Measurements from ENCODE around the gene TNIK.

- TF ChIP-seq, protein P1, sequence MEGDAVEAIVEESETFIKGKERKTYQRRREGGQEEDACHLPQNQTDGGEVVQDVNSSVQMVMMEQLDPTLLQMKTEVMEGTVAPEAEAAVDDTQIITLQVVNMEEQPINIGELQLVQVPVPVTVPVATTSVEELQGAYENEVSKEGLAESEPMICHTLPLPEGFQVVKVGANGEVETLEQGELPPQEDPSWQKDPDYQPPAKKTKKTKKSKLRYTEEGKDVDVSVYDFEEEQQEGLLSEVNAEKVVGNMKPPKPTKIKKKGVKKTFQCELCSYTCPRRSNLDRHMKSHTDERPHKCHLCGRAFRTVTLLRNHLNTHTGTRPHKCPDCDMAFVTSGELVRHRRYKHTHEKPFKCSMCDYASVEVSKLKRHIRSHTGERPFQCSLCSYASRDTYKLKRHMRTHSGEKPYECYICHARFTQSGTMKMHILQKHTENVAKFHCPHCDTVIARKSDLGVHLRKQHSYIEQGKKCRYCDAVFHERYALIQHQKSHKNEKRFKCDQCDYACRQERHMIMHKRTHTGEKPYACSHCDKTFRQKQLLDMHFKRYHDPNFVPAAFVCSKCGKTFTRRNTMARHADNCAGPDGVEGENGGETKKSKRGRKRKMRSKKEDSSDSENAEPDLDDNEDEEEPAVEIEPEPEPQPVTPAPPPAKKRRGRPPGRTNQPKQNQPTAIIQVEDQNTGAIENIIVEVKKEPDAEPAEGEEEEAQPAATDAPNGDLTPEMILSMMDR (IDR thresholded peaks at IDR 0.05), result no peak
- no peak for TF ChIP-seq POLR2A (IDR thresholded peaks at IDR 0.05)
Measured at GRCh38 chr3:171018156-171018935, 441.9 kb downstream of the TNIK start.

Measured in prostate gland (tissue), 2 donors.